Right cardiac atrium (tissue), 5 donors: ENCODE results near the gene RPL3. TPM values are rescaled to one million over a fixed set of nuclear protein-coding genes. Genes with fewer than 3 reads are reported as not detected.
A peak's percentile ranks its signal among the peaks of the same experiment; 100 is the strongest.
"Not testable (repeated sequence)": the region's sequence is repeated elsewhere in the genome, so short reads cannot be mapped to it uniquely, and the experiment has no call there.

Source experiments
- ATAC-seq, 2 donors: fragments of 200-7000 bp; cut with Tn5 transposase; one replicate each; pipeline versions ENCODE4 v1.8.0 to v1.9.1; 2020; ENCODE audit warnings: moderate library complexity in 2 of 2, mild to moderate bottlenecking in 1 of 2
- DNase-seq, 3 donors: peaks; one replicate each; pipeline ENCODE4 v3.0.0-alpha.2; 2020
- H3K27ac ChIP-seq: one replicate; pipeline ENCODE4 v1.5.1; 2013; ENCODE audit warnings: mild to moderate bottlenecking, low read length, control low read depth, moderate library complexity
- H3K27me3 ChIP-seq: one replicate; pipeline ENCODE4 v1.6.1; 2013; ENCODE audit not compliant: control insufficient read depth, insufficient read depth
- H3K4me1 ChIP-seq: one replicate; pipeline ENCODE4 v1.6.1; 2013; ENCODE audit warnings: low read length; ENCODE audit not compliant: control insufficient read depth, insufficient read depth
- H3K4me3 ChIP-seq: one replicate; pipeline ENCODE4 v1.5.1; 2013; ENCODE audit warnings: low read length, control low read depth
- H3K9me3 ChIP-seq: one replicate; pipeline ENCODE4 v1.6.1; 2013; ENCODE audit warnings: low read length; ENCODE audit not compliant: control insufficient read depth
- WGBS: extraction: QIAGEN DNeasy Blood & Tissue Kit; methylation state at CpG from one replicate; pipeline ENCODE4 v1.1.7; 2013; 5-methylcytosine and 5-hydroxymethylcytosine counted together
- intact Hi-C, 4 donors: fragments of 100-400 bp; cut with DNase I; formaldehyde crosslinking; loops; one replicate each; pipeline versions ENCODE4 v1.11.0 to v1.14.0; 2022 to 2023
- polyA plus RNA-seq: library from polyadenylated mRNA; stranded (reverse); fragments of 200-250 nt; gene quantifications from one replicate; pipeline ENCODE4 v1.2.3, GENCODE V29; 2013
- total RNA-seq, 4 donors: library from RNA; stranded (reverse); fragmentation: NEBNext Ultra II Directional; extraction: Animal tissue kit (Norgen Biotek cat#: 25700); gene quantifications; one replicate each; pipeline ENCODE4 v1.2.1, GENCODE V29; 2021
- donor health status: healthy with polysubstance abuse.
- donor health status: DM: no; HTN: yes; CAD: no.
- donor health status: DM: no; HTN: no; CAD: no.
- donor health status: DM: no; HTN: yes; CAD: no; lungs with severe emphysema.
- donor health status: DM: yes; HTN: yes; CAD: no.

The RPL3 gene
- total and polyA plus RNA-seq, 5 donors: 948 to 1,416 (median 1,004) TPM

GRCh38 chr22:39361496-39361895, 42.1 kb upstream of the RPL3 start:
- WGBS: 96% methylated on average over 7 of the region's 7 CpGs
- no peak for DNase-seq
- Histone ChIP-seq H3K27ac (no peak overlapping the region), H3K4me3 (no peak overlapping the region), H3K4me1 (peaks cover 3% of the 10 kb centered on the region), H3K9me3 (no peaks in the 10 kb centered on the region), H3K27me3 (no peaks in the 10 kb centered on the region)
- intact Hi-C loops: no loop called here
- no peak for ATAC-seq

- intact Hi-C loops: no loop called here
- no peak overlapping the region for H3K27ac ChIP-seq
- ATAC-seq (no peak), DNase-seq (peak in 1 of 3 donors; percentile 26)
- WGBS: 79% methylated on average over 14 of the region's 14 CpGs
- no peaks in the 10 kb centered on the region for H3K27me3 ChIP-seq
- H3K4me1 ChIP-seq: peaks cover 3% of the 10 kb centered on the region
- H3K4me3 ChIP-seq: no peak overlapping the region
- H3K9me3 ChIP-seq: no peaks in the 10 kb centered on the region
Observed at GRCh38 chr22:39360674-39361413, 41.4 kb upstream of the RPL3 start.

GRCh38 chr22:39360242-39360641, 40.8 kb upstream of the RPL3 start:
- intact Hi-C loops: no loop called here
- no peak overlapping the region for H3K27ac ChIP-seq
- no peak for ATAC-seq
- H3K4me3 ChIP-seq: no peak overlapping the region
- no peaks in the 10 kb centered on the region for H3K9me3 ChIP-seq
- H3K4me1 ChIP-seq: peaks cover 3% of the 10 kb centered on the region
- WGBS: 73% methylated on average over 18 of the region's 18 CpGs
- H3K27me3 ChIP-seq: no peaks in the 10 kb centered on the region
- DNase-seq: peak in 1 of 3 donors; percentile 7

GRCh38 chr22:39359659-39360195, 40.3 kb upstream of the RPL3 start:
- intact Hi-C loops: no loop called here
- 76% methylated on average over 9 of the region's 9 CpGs for WGBS
- ATAC-seq: no peak

GRCh38 chr22:39358197-39358596, 38.8 kb upstream of the RPL3 start:
- ATAC-seq, H3K4me1 ChIP-seq, H3K9me3 ChIP-seq, intact Hi-C loops, H3K4me3 ChIP-seq, H3K27ac ChIP-seq, H3K27me3 ChIP-seq: not testable (repeated sequence)
- DNase-seq: peak in 1 of 3 donors; percentile 11
- WGBS: 77% methylated on average over 14 of the region's 17 CpGs

More at GRCh38 chr22:39359659-39360195, 40.3 kb upstream of the RPL3 start:
- no peak overlapping the region for H3K27ac ChIP-seq
- peak in 1 of 3 donors; percentile 36 for DNase-seq
- no peak overlapping the region for H3K4me3 ChIP-seq
- no peaks in the 10 kb centered on the region for H3K27me3 ChIP-seq
- peaks cover 3% of the 10 kb centered on the region for H3K4me1 ChIP-seq
- no peaks in the 10 kb centered on the region for H3K9me3 ChIP-seq

GRCh38 chr22:39357110-39358108, 38.0 kb upstream of the RPL3 start:
- H3K4me3 ChIP-seq, H3K9me3 ChIP-seq, H3K27ac ChIP-seq, ATAC-seq, intact Hi-C loops, H3K27me3 ChIP-seq, H3K4me1 ChIP-seq: not testable (repeated sequence)
- 92% methylated on average over 34 of the region's 53 CpGs for WGBS
- DNase-seq: peak in 1 of 3 donors; percentile 9

- intact Hi-C loops: no loop called here
- DNase-seq (peak in 1 of 3 donors; percentile 2), ATAC-seq (no peak)
- Histone ChIP-seq H3K4me1 (peaks cover 2% of the 10 kb centered on the region), H3K27me3 (no peaks in the 10 kb centered on the region), H3K9me3 (no peaks in the 10 kb centered on the region), H3K27ac (no peak overlapping the region), H3K4me3 (no peak overlapping the region)
- WGBS: 79% methylated on average over 5 of the region's 5 CpGs
Observed at GRCh38 chr22:39356464-39356863, 37.0 kb upstream of the RPL3 start.

GRCh38 chr22:39355805-39356204, 36.4 kb upstream of the RPL3 start:
- H3K4me3 ChIP-seq, ATAC-seq: not testable (repeated sequence)

GRCh38 chr22:39355080-39355479, 35.7 kb upstream of the RPL3 start:
- no peak for ATAC-seq
- WGBS: 82% methylated on average over 12 of the region's 12 CpGs

More at GRCh38 chr22:39355805-39356204, 36.4 kb upstream of the RPL3 start:
- WGBS: 97% methylated on average over 13 of the region's 14 CpGs
- H3K27me3 ChIP-seq, H3K9me3 ChIP-seq, H3K27ac ChIP-seq, intact Hi-C loops, H3K4me1 ChIP-seq, DNase-seq: not testable (repeated sequence)

GRCh38 chr22:39353346-39353745, 33.9 kb upstream of the RPL3 start:
- DNase-seq: peak in 1 of 3 donors; percentile 33
- Histone ChIP-seq H3K27me3 (no peaks in the 10 kb centered on the region), H3K27ac (no peak overlapping the region), H3K4me1 (peaks cover 2% of the 10 kb centered on the region), H3K9me3 (no peaks in the 10 kb centered on the region), H3K4me3 (no peak overlapping the region)
- ATAC-seq: no peak
- 74% methylated on average over 9 of the region's 9 CpGs for WGBS
- intact Hi-C loops: no loop called here

More at GRCh38 chr22:39355080-39355479, 35.7 kb upstream of the RPL3 start:
- DNase-seq: no peak
- Histone ChIP-seq H3K9me3 (no peaks in the 10 kb centered on the region), H3K4me1 (peaks cover 2% of the 10 kb centered on the region), H3K27me3 (no peaks in the 10 kb centered on the region), H3K27ac (no peak overlapping the region), H3K4me3 (no peak overlapping the region)
- intact Hi-C loops: no loop called here
